G401.6 (cell line): ENCODE results near the gene S100A10.

Experiments used
- FAIRE-seq: peaks from 2 replicates; lab custom pipeline; 2012; peaks lifted over from hg19 to GRCh38; lab: Jason Lieb, UNC

Gene S100A10, protein sequence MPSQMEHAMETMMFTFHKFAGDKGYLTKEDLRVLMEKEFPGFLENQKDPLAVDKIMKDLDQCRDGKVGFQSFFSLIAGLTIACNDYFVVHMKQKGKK

DNA sequence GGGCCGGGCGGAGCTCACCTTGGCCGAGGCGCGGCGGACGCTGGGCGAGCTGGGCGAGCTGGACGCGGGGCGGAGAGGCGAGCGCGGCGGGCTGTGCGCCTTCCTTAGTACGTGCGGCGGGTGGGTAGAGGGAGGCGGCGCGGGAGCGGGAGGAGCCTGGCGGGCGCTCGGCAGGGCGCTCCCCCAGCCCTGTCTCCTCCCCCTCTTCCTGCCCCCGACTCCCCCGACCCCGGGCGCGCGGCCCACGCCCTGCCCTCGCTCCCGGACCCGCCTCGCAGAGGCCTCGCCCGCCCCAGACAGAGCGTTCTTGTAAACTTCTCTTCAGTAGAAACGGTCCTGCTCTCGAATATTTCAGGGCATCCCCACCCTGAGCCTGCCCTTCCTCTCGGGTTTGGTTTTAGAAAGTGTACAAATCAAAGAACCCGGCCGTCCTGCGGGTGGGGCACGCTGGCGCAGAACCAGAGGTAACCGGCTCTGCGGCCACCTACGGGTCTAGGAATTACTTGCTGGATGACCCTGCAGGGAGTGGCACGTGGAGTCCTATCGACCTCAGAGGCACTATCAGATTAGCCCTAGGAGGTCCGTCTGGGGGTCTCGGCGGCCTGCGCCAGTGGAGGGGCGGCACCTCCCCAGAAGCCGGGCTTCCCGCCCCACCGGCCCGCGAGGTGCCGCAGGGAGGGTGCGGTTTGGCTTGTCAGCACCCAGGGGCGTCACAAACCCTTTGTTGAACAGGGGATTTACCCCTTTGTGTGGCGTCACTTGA is at the start of gene S100A10:
S100A10 (minus strand) TSS at position 126 of the 763 bp plus-strand sequence. CDS start 7,629 bp downstream, outside the sequence.
- no peak for FAIRE-seq

DNA sequence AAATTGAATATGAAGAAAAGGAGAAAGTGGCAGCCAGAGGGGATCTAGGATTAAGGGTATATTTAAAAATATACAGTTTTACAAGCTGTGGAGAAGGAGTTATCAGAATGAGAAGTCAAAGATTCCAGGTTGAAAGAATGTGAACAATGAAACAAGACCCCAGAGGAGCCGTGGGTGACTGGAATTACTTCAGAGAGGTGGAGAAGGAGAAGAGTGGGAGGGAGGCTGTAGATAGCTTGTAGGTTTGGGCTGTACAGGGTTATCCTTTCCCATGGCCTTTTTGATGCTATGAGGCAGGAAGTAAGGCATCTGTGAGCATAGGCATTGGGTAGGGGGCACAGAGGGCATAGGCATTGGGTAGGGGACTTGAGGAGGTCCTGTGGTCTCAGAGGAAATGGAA is 48.4 kb upstream of the S100A10 start:
- no peak for FAIRE-seq

DNA sequence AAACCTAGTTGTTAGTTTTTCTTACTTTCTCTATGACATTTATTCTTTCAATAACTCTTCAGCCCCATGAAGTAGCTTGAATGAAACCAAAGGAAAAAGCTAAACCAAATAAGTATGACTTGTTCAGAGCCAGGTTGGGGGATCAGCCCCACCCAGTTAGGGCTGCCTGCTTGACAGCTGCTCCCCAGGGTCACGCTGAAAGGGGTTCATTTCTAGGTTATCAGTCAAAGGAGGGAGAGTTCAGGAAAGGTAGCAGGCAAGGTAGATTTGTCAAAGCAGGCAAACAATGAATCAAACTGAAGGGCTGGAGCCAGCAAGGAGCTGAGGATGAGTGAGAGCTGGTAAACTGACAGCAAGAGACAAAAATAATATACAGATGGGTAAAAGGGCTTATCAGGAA is 46.2 kb upstream of the S100A10 start:
- no peak for FAIRE-seq

DNA sequence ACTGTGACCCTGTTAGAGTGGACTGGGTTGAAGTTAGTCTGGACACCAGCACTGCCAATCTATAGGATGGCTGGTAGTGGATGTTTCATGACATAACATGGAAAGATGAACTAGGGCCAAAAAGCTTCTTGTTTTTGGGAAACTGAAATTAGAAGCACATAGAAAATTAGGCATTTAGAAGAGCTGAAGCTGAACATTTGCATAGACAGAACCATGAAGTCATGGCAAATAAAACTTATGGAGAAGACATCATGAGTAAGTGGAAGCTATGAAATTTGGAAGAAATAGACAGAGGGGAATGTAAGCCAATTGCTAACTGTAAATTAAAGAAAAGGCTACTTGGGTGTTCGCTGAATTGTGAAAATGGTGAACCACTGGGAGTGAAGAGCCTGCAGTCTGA is 45.8 kb upstream of the S100A10 start:
- FAIRE-seq, result no peak

DNA sequence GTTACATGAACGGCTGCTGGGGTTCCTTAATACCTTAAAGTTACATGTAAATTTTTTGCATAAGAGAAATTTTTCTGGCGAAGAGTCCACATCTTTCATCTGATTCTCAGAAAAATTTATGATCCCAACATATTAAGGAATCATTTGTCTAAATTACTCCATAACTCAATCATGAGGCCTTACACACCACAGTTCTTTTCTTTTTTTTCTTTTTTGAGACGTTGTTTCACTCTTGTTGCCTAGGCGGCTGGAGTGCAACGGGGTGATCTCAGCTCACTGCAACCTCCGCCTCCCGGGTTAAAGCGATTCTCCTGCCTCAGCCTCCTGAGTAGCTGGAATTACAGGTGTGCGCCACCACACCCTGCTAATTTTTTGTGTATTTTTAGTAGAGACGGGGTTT is 45.2 kb upstream of the S100A10 start:
- FAIRE-seq, result no peak

DNA sequence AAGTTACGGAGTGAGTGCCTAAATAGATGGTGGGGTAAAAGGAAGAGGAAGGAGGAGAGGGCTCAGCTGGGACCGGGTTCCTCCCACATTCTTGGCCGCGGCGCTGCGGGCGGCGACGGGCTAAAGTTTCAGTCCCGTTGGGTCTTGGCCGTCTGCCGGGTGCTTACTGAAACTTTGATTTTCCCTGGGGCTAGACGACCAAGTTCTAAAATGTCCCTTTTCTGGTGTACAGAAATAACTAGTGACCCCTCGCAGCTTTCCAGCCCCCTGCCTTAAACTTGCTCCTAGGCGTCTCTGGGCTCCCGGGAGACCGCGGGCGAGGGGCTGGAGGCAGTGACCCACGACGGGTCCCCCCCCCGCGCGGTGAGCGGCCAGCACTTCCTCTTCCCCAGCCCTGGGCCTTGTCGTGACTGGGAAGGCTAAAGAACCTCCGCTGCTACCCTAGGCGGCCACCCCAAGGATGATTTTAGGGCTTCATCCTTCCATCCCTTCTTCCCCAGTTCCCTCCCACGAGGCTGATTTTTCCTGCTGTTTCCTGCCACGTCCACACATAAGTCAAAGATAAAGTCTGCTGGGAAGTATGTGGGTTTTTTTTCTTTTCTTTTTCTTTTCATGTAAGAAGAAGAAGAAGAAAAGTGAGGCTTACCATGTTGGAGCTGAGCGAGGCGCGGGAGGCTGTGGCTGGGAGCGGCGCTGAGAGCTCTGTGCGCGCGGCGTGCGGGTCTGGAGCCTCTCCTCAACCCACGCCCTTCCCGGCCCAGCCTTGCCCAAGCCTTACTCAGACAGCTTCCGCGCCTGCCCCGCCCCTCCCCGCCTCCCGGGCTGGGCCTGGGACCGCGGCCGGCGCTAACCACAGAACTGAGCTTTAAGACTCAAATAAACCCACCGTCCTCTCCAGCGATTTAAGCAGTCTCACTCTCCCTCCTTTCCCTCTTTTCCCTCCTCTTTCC is 42.9 kb upstream of the S100A10 start, which contains the start of gene S100A11:
S100A11 (minus strand) TSS at position 738 of the 950 bp plus-strand sequence; CDS start at position 649, 89 bp downstream.
- FAIRE-seq, result no peak

DNA sequence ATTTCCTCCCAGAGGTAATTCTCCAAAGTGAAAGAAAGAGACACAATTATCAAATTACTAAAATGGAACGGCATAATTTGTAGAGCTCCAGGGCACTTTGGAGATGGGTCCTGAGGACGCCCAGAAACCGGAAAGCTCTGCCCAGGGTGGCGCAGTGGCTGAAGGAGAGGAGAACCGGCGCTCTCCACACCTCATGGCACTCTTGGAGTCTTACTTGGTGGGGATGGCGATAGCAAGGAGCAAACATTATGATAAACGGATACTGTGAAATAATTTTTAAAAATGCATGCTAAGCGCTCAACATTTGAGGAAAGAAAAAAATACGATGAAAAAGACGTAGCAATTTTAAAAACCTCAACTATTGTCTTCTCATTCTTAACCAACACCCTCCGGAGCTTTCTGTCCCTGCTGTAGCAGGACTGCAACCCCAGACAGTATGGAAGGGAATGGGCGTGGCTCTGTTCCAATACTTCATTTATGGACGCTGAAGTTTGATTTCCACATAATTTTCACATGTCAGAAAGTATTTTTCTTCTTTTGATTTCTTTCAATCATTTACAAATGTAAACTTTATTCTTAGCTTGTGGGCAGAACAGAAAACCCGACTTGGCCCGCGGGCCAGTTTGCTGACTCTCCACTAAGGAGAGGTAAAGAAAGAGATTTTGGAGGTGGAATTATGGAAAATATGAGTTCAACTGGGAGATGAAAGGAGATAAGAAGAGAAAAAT is 42.0 kb upstream of the S100A10 start:
- FAIRE-seq, result no peak

DNA sequence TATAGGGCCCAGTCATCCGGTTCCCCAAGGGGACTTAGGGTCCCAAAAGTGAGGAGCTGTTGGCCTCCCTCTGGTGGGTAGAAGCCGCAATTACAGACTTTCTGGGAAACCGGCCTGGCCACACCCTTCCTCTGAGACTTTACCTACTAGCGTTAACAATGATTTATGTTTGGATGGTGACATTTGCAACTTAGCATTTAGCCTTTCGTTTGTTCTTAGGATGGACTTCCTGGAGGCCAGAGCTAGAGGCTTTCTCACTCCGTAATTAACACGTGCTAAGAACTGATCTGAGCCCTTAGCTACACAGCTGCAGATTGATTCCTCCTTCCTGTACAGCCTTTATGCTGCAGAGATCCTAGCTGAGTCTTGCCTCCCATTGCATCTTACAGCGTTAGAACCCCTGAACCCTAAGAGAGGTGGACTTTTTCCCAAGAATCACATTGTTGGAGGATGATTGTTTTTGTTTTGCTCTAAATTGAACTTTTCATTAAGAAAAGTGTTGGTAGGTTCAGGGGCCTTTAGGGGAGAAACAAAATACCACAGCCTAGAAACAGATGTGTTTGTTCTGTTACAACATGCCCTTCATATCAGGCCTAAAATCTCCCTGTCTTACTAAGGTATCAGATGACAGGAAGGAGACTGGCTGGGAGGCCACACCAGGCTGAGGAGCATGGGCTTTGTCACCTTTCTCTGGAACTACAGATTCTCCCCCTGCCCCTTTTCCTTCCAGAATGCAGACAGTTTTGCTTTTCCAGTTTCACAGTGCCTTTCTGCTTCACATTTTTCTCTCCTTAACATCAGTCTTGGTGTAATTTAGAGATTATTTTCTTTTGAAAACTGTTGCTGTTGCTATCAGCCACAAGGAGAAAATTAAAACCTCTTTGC is 41.2 kb upstream of the S100A10 start:
- no peak for FAIRE-seq

DNA sequence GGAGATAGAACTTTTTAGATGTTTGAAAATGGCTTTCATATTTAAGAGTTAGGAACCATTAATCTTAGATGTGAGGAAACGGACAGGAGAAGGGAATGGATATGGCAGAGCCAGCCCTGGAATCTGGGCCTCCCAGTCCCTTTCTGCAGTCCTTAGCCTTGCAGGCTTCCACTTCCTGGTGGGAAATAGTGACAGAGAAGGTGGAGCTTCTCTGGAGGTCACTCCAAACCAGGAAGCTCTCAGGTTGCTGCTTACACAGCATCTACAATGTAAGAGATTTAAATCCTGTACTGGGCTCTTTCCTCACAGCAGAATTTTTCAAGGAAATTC is 40.6 kb upstream of the S100A10 start:
- no peak for FAIRE-seq

DNA sequence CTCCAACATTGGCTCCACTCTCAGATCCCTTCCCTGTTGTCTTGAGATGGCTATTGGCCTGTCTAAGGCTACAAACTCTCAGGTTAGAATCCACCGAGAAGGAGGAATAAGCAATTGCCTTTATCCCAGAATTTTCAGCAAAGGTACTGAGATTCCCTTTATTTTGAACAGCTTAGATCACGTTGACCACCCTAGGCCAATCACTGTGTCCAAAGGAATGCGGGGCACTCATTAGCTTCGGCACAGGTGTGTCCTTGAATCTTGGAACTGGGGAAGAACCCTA is 36.2 kb upstream of the S100A10 start:
- no peak for FAIRE-seq

DNA sequence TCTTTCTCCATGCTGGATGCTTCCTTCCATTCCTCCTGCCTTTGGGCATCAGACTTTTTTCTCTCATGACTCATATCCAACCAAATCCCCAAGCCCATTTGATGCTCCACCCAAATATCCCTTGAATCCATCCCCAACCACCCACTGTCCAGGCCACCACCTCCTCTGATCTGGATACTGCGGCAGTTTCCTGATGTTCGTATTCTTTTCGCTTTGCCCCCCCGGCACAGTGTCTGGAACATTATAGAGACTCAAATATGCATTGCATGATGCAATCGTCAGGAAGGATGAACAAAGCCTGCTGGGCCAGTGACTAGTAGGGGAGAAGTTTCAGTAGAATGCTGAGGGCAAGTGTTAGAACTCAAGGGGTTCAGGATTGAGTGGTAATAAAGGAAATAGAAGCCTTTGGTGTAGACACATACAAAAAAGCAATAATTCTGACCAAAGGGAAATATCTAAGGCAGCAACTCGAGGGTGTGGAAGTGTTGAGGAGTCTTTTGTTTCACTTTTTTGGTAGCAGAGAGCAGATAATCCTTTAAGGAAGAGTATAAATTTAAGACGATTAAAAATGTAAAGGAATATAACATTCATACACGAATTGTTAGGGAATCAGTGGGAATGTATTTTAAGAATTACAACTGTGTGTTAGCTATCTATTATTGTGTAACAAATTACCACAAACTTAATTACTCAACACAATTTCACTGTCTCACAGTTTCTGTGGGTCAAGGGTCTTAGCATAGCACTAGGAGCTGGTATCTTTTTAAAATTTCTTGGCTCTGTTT is 35.7 kb upstream of the S100A10 start:
- no peak for FAIRE-seq

DNA sequence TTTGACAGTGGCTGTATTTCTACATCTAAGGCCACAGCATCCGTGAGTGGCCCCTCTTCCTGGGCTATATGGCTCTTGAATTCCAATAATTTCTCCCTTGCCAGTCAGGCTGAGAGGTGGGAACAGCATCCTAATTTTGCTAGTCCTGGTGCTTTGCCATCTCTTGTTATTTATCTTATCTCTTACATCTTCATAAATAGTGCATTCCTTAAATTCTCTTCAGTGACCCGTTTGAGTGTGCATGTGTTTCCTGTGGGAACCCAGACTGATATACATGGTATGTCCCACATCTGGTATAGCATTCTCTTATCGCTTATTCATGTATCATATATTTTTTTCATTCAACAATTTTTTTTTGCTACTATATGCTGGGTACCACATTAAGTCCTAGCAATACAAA is 33.2 kb upstream of the S100A10 start:
- no peak for FAIRE-seq

DNA sequence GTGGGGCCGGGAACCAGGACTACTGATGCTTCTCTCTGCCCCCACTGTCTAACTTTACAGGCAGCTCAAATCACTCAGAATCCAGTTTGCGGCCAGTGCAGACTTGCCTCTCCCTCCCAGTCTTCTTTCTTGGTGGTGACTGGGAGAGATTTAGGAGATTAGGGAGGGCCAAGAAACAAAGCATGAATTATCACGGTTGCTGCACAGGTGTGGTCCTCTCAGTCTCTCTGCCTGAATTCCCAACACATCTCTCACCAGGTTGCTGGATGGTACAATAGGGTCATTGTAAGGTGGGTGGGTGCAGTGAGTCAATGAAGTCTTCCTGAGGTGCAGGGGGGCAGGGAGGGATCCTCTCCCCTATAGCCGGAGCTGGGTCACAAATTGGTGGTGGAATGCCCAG is 30.6 kb upstream of the S100A10 start:
- FAIRE-seq, result no peak

DNA sequence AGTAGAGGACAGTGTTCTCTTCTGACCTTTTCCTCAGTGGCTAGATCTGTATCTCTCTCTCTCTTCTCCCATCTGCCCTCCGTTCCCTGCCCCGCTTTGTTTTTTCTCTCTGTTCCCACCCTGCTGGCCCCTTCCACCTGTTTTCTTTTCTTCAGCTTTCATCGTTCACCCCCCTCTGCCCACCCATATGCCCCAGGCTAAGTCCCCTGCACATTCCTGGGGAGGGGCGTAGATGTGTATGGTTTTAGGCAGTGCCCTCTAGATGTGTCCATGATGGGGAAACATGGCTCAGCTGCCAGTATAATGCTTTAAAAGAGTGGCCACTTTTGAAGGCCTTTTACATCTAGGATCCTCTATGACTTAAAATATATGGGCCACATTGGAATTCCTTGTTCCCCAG is 29.6 kb upstream of the S100A10 start:
- no peak for FAIRE-seq

DNA sequence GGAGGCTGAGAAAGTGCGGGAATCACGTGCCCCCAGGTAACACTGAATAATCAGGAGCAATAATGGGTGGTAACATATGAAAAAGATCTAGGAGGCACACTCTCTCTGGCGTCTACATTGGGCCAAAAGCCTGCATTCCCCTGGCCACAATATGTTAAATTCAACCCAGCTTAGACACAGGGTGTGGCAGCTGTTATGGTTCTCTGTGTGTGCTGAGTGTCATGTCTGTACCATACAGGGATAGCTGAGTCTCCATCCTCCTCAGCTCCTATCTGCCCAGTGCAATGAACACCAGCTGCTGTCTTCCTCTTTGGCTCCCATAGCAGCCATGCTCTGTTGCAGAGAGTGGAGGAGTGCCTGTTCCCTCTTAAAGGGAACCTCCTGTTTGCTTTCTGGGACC is 28.8 kb upstream of the S100A10 start:
- FAIRE-seq, result no peak

DNA sequence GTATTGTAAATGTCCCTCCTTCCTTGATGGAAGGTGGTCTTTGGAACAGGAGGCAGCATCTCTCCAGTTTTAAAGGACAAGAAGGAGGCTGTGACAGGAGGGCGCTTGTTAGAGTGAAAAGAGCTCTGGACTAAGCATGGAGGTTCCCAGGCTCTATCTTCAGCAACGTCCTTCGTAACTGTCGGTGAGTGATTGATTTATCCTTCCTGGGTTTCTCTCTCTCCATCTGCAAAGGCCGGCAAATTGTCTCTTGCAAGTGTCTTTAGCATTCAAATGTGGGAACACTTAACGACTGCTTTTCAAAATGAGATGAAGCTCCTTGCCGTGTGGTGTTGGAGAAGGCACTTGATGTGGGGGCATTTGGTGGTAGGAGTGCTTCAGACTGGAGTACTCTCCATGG is 27.9 kb upstream of the S100A10 start:
- no peak for FAIRE-seq

DNA sequence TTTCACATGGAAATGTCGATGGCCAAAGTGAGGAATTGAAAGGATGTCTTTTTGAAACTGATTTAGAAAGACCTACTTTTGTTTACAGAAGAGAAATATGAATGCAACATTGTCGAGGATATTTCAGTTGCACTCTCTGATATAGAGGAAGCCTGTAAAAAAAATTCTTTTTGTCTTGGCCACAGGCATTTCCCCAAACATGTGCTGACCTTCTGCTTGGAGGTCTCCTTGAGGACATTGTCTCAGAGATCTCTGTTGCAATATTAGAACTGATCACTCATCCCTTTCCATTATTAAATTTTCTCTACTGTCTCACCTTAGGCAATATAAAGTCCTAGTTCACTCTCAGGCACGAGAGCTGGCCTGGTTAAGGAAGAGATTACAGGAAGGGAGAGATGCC is 27.2 kb upstream of the S100A10 start:
- no peak for FAIRE-seq

DNA sequence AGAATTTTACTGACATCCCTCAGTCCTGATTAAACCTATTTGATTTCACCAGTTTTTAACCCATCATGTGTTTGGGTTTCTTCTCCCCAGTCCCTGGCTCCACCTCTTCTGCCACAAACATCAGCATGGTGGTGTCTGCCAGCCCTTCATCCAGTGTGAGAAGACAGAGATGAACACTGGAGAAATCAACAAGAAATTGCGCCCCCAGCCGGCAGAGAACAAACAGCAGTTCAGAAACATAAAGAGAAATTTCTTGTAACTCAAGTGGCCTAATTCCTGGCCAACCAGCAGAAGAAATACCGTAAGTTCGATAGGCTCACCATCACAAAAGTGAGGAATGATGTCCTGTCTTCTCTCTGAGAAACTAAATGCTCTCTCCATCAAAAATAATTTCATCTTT is 24.9 kb upstream of the S100A10 start:
- FAIRE-seq, result no peak

DNA sequence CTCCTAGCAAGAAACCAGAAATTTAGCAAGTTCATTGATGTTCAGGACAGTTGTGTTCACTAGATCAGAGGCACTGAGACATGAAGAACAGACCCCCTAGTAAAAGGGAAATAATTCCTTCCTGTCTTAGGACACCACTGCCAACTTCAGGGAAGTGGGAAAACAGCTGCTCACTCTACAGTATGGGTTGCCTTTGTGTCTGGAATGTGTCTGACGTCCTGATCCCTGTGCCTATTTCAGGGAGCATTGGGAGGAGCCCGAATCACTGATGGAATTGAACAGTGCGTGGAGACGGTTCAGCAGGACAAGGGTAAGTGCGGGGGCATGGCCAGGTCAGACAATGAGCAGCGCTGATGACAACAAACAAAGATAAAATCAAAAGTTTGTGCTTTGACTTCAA is 22.1 kb upstream of the S100A10 start:
- no peak for FAIRE-seq

DNA sequence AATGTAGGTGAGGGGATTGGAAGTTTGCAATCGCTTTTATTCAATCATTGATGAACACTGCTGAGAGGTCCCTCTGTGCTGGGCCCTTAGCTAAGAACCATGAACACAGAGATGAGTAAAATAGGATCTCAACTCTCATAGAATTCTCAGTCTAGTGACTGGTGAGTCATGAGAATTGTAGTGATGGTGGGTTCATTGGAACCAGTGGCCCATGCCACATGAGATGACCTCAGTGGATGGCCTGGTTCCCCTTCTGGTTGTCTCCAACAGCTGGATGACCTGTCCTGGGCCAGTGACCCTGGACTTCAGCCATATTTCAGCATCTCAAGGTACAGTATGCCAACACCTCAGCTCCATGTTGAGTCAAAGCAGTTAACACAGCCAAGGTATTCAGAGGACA is 21.3 kb upstream of the S100A10 start:
- no peak for FAIRE-seq

DNA sequence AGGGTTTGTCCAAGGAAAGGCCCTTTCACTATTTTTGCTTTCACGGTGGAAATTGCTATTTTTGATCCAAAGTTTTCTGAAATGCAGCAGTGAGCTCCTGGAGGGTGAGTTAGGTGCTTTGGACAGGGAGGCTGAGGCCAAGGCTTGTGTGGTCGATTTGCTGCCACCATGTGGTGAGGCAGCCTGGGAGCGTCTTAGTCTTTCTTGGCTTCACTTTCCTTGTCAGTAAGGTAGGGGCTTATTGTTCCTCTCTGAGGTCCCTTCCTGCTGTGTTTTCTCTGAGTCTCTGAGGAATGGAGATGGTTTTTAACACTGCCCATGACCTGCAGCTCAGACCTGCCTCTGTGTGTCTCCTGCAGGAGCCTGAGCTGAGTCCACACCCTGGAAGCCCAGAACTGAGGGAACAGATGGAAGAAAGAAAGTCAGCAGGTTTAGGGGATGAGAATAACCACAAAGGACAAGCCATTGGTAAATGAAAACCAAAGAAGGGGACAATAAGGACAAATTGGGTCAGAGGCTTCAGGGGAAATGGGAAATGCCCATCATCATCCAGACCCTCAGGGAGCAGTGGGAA is 20.1 kb upstream of the S100A10 start:
- no peak for FAIRE-seq
